HG02970 (cell line): ENCODE data around the gene RPTOR.

Source experiments
- ATAC-seq: cut with Tn5 transposase; IDR thresholded peaks from one replicate; pipeline ENCODE4 v1.9.1; 2021; ENCODE audit warnings: mild to moderate bottlenecking, moderate library complexity, moderate number of reproducible peaks; ENCODE audit not compliant: unreplicated experiment, low FRiP score

Gene RPTOR

GRCh38 chr17:80926591-80927250 lies 382.1 kb downstream of the RPTOR start:
- no peak for ATAC-seq

GRCh38 chr17:80927791-80928216 lies 383.2 kb downstream of the RPTOR start:
- no peak for ATAC-seq

GRCh38 chr17:80929449-80929848 lies 384.8 kb downstream of the RPTOR start:
- ATAC-seq: no peak

GRCh38 chr17:80930335-80931279 lies 386.0 kb downstream of the RPTOR start:
- no peak for ATAC-seq

- no peak for ATAC-seq
Measured at GRCh38 chr17:80931421-80932265, 387.0 kb downstream of the RPTOR start.

- no peak for ATAC-seq
Measured at GRCh38 chr17:80935526-80935925, 390.9 kb downstream of the RPTOR start.

GRCh38 chr17:80936218-80936617 lies 391.6 kb downstream of the RPTOR start:
- no peak for ATAC-seq

GRCh38 chr17:80936723-80937122 lies 392.1 kb downstream of the RPTOR start:
- no peak for ATAC-seq

GRCh38 chr17:80937462-80938381 lies 393.1 kb downstream of the RPTOR start:
- no peak for ATAC-seq

- ATAC-seq: no peak
Measured at GRCh38 chr17:80938556-80938955, 393.9 kb downstream of the RPTOR start.

GRCh38 chr17:80939151-80940145 lies 394.8 kb downstream of the RPTOR start:
- no peak for ATAC-seq

GRCh38 chr17:80940171-80941123 lies 395.8 kb downstream of the RPTOR start:
- no peak for ATAC-seq

- ATAC-seq: no peak
Measured at GRCh38 chr17:80941171-80941570, 396.5 kb downstream of the RPTOR start.

- no peak for ATAC-seq
Measured at GRCh38 chr17:80941743-80942422, 397.2 kb downstream of the RPTOR start.

- no peak for ATAC-seq
Measured at GRCh38 chr17:80942423-80943345, 398.0 kb downstream of the RPTOR start.
